Panc1 (cell line): ENCODE measurements around the gene CLDN1. TPM values are rescaled to one million over a fixed set of nuclear protein-coding genes. Genes with fewer than 3 reads are reported as not detected.

ENCODE experiments used
- ATAC-seq: fragments of 200-7000 bp; cut with Tn5 transposase; 2 replicates; pipeline ENCODE4 v1.9.1; 2020; ENCODE audit warnings: mild to moderate bottlenecking, moderate library complexity
- BruUV-seq: library from RNA; stranded (reverse); fragments of 400-500 nt; replicated peaks from 2 replicates; lab custom pipeline; 2021; lab: Mats Ljungman, UMichigan
- CTCF ChIA-PET: fragments of 300-600 bp; sonication (Branson Sonifier 250); formaldehyde crosslinking; loops from one replicate; lab custom pipeline; 2022; ENCODE audit warnings: antibody characterized with exemption; lab: Charles Lee
- POLR2A ChIA-PET: fragments of 300-600 bp; sonication (Branson Sonifier 250); formaldehyde crosslinking; loops from one replicate; lab custom pipeline; 2022; ENCODE audit warnings: antibody characterized with exemption; lab: Charles Lee
- DNase-seq: peaks from one replicate; pipeline ENCODE4 v3.0.0-alpha.2; 2010; ENCODE audit warnings: low read depth, low spot score
- H3K27ac ChIP-seq: 2 replicates; pipeline ENCODE4 v1.5.1; 2011; ENCODE audit warnings: mild to moderate bottlenecking, low read length, inconsistent platforms
- H3K27me3 ChIP-seq: fragments of 200-500 bp; sonication (Bioruptor generic); 2 replicates; pipeline ENCODE4 v1.6.0; 2014; ENCODE audit warnings: low read length, inconsistent platforms; ENCODE audit not compliant: control insufficient read depth, insufficient read depth
- H3K36me3 ChIP-seq: fragments of 200-500 bp; sonication (Bioruptor generic); 2 replicates; pipeline ENCODE4 v1.5.1; 2014; ENCODE audit warnings: inconsistent platforms, mild to moderate bottlenecking, low read length, moderate library complexity; ENCODE audit not compliant: control insufficient read depth, insufficient read depth
- H3K4me1 ChIP-seq: 2 replicates; pipeline ENCODE4 v1.5.1; 2011; ENCODE audit warnings: inconsistent platforms, mild to moderate bottlenecking, low read length, moderate library complexity; ENCODE audit not compliant: control insufficient read depth, insufficient read depth
- H3K4me3 ChIP-seq, 2 experiments: 2 replicates each; pipeline ENCODE4 v1.5.1; 2011 to 2012; ENCODE audit warnings: low read depth in 2 of 2, low read length in 2 of 2, mild to moderate bottlenecking in 2 of 2, inconsistent platforms in 1 of 2, moderate library complexity in 1 of 2
- H3K9me3 ChIP-seq: fragments of 200-500 bp; sonication (Bioruptor generic); 2 replicates; pipeline ENCODE4 v1.5.1; 2014; ENCODE audit warnings: low read depth, mild to moderate bottlenecking, inconsistent platforms, low read length, moderate library complexity; ENCODE audit not compliant: control insufficient read depth, insufficient read depth
- POLR2AphosphoS5 ChIP-seq: IDR thresholded peaks from 2 replicates; pipeline ENCODE4 v1.6.1; 2012; ENCODE audit warnings: mild to moderate bottlenecking, low read depth, low read length, moderate library complexity
- SIN3A ChIP-seq: IDR thresholded peaks from 2 replicates; pipeline ENCODE4 v1.6.1; 2012; ENCODE audit warnings: low read depth, mild to moderate bottlenecking, low read length, moderate library complexity, borderline replicate concordance; ENCODE audit not compliant: insufficient read depth
- TCF7L2 ChIP-seq: IDR thresholded peaks from 2 replicates; pipeline ENCODE4 v1.6.1; 2011; ENCODE audit warnings: mild to moderate bottlenecking, low read depth, low read length, inconsistent platforms
- in situ Hi-C: cut with HindIII; loops from 2 replicates; pipeline ENCODE4 v1.10.0; 2016; ENCODE audit warnings: low sequenced_read_pairs, low pct_unique_long_range_greater_than_20kb
- intact Hi-C: fragments of 100-400 bp; cut with micrococcal nuclease; formaldehyde crosslinking; loops from one replicate; pipeline ENCODE4 v1.10.0; 2022; ENCODE audit not compliant: unreplicated experiment
- total RNA-seq: library from RNA; stranded (reverse); gene quantifications from one replicate; pipeline ENCODE4 v1.2.1, GENCODE V29; 2021; ENCODE audit not compliant: unreplicated experiment
- TF ChIP-seq, protein P1 (sequence below): fragments of 450-650 bp; IDR thresholded peaks from 2 replicates; pipeline ENCODE4 v1.5.1; 2017; ENCODE audit warnings: mild to moderate bottlenecking
- TF ChIP-seq, protein P2 (sequence below), 2 experiments: IDR thresholded peaks; 2 replicates each; pipeline ENCODE4 v1.6.1; 2011 to 2012; ENCODE audit warnings: low read depth in 2 of 2, control low read depth in 1 of 2, low read length in 1 of 2, mild to moderate bottlenecking in 1 of 2, moderate library complexity in 1 of 2; ENCODE audit not compliant: insufficient read depth in 1 of 2

Gene CLDN1
- total RNA-seq, 1 experiment from 2014 or later, result 30.9 TPM

DNA sequence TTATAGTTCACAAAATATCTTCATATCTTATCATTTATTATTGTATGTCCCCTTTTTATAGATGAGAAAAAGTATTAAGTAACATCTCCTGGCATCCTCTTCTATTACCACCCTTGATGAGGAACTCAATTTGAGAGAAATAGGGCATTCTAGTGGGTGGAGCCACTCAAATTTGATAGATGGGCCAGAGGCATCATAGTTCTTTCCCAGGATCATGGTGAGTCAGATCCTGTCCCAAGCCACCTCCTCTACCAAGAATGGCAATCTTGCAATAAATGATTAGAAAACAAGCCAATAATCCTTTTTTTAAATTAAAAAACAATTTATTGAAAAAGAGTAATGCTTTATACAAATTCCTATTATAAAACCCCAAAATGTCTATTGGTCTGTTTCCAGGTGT, 16.8 kb downstream of the CLDN1 start:
- intact Hi-C loops (no loop called here), in situ Hi-C loops (no loop called here)
- no peak for ATAC-seq
- H3K36me3 ChIP-seq, result no peaks in the 10 kb centered on the region
- no peaks in the 10 kb centered on the region for H3K27me3 ChIP-seq
- POLR2A ChIA-PET, result no interaction called here
- H3K4me3 ChIP-seq, result no peak overlapping the region
- DNase-seq, result no peak
- no peak overlapping the region for H3K27ac ChIP-seq
- TF ChIP-seq, protein P1, sequence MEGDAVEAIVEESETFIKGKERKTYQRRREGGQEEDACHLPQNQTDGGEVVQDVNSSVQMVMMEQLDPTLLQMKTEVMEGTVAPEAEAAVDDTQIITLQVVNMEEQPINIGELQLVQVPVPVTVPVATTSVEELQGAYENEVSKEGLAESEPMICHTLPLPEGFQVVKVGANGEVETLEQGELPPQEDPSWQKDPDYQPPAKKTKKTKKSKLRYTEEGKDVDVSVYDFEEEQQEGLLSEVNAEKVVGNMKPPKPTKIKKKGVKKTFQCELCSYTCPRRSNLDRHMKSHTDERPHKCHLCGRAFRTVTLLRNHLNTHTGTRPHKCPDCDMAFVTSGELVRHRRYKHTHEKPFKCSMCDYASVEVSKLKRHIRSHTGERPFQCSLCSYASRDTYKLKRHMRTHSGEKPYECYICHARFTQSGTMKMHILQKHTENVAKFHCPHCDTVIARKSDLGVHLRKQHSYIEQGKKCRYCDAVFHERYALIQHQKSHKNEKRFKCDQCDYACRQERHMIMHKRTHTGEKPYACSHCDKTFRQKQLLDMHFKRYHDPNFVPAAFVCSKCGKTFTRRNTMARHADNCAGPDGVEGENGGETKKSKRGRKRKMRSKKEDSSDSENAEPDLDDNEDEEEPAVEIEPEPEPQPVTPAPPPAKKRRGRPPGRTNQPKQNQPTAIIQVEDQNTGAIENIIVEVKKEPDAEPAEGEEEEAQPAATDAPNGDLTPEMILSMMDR, result no peak
- no peak for TF ChIP-seq TCF7L2
- no peak for TF ChIP-seq SIN3A
- no peak for TF ChIP-seq POLR2AphosphoS5
- TF ChIP-seq, protein P2, sequence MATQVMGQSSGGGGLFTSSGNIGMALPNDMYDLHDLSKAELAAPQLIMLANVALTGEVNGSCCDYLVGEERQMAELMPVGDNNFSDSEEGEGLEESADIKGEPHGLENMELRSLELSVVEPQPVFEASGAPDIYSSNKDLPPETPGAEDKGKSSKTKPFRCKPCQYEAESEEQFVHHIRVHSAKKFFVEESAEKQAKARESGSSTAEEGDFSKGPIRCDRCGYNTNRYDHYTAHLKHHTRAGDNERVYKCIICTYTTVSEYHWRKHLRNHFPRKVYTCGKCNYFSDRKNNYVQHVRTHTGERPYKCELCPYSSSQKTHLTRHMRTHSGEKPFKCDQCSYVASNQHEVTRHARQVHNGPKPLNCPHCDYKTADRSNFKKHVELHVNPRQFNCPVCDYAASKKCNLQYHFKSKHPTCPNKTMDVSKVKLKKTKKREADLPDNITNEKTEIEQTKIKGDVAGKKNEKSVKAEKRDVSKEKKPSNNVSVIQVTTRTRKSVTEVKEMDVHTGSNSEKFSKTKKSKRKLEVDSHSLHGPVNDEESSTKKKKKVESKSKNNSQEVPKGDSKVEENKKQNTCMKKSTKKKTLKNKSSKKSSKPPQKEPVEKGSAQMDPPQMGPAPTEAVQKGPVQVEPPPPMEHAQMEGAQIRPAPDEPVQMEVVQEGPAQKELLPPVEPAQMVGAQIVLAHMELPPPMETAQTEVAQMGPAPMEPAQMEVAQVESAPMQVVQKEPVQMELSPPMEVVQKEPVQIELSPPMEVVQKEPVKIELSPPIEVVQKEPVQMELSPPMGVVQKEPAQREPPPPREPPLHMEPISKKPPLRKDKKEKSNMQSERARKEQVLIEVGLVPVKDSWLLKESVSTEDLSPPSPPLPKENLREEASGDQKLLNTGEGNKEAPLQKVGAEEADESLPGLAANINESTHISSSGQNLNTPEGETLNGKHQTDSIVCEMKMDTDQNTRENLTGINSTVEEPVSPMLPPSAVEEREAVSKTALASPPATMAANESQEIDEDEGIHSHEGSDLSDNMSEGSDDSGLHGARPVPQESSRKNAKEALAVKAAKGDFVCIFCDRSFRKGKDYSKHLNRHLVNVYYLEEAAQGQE (IDR thresholded peaks at IDR 0.05; ENCODE audit: insufficient read depth in 1 of 2, low read depth in 2 of 2, low read length in 1 of 2), result no peak
- no peaks in the 10 kb centered on the region for H3K9me3 ChIP-seq
- H3K4me1 ChIP-seq, result no peaks in the 10 kb centered on the region
- CTCF ChIA-PET, result no interaction called here
- no TSS peak for BruUV-seq

DNA sequence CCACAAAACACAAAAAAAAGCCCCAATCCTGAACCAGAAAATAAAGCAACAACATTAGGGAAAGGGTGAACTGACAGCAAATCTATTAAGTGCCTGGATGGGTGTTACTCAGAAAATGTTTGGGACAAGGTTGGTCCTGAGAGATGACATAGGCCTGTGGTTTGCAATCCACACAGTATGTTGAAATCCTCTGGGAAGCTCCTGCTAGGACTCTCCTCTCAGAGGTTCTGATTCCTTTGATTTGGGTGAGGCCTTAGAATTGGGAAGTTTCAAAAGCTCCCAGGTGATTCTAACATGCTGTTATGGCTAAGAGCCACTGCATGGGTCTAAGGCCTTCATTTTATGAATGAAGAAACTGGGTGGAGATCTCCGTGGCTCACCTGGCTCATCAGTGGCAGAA, 18.4 kb downstream of the CLDN1 start:
- H3K4me1 ChIP-seq, result no peaks in the 10 kb centered on the region
- intact Hi-C loops, result no loop called here

More for the DNA sequence above, 18.4 kb downstream of the CLDN1 start:
- Histone ChIP-seq H3K27ac (no peak overlapping the region), H3K4me3 (no peak overlapping the region), H3K27me3 (no peaks in the 10 kb centered on the region), H3K9me3 (no peaks in the 10 kb centered on the region), H3K36me3 (no peaks in the 10 kb centered on the region)
- TF ChIP-seq SIN3A (no peak), POLR2AphosphoS5 (no peak), TCF7L2 (no peak)
- TF ChIP-seq, protein P2 (IDR thresholded peaks at IDR 0.05; ENCODE audit: insufficient read depth in 1 of 2, low read depth in 2 of 2, low read length in 1 of 2), result no peak
- TF ChIP-seq, protein P1, result no peak
- POLR2A ChIA-PET, result interaction anchor here (0.5 kb wide), 1 partner anchor 126 kb away, joined by 4 read pairs; no protein-coding TSS in a partner anchor
- ATAC-seq, result peak; percentile 37; the same call in 1 of the 2 replicates
- CTCF ChIA-PET, result no interaction called here
- BruUV-seq, result no TSS peak
- no peak for DNase-seq
- in situ Hi-C loops, result no loop called here
